Body of pancreas (tissue), 4 donors: ENCODE results near the gene SPATA1. TPM values are rescaled to one million over a fixed set of nuclear protein-coding genes. Genes with fewer than 3 reads are reported as not detected.

ENCODE experiments used
- ATAC-seq: fragments of 150-250 bp; one replicate; pipeline ENCODE4 v1.9.1; 2016
- DNase-seq, 4 donors: peaks; one replicate each; pipeline ENCODE4 v3.0.0-alpha.2; 2019
- H3K27ac ChIP-seq, 4 donors: fragments of 200-600 bp; sonication (generic); 1 replicate in 3 of 4; 2 replicates in 1 of 4; pipeline versions ENCODE4 v1.5.1 to v1.6.1; 2016 to 2019; ENCODE audit warnings: mild to moderate bottlenecking in 1 of 4, mixed read lengths in 1 of 4, moderate library complexity in 1 of 4
- H3K27me3 ChIP-seq, 2 donors: fragments of 200-600 bp; sonication (generic); one replicate each; pipeline ENCODE4 v1.6.0; 2016; ENCODE audit warnings: mild to moderate bottlenecking in 1 of 2
- H3K36me3 ChIP-seq, 2 donors: fragments of 200-600 bp; sonication (generic); replicated peaks in 1 of 2; 2 replicates each; pipeline ENCODE4 v1.5.1; 2016; ENCODE audit warnings: low read depth in 2 of 2; ENCODE audit not compliant: insufficient read depth in 1 of 2
- H3K4me1 ChIP-seq: fragments of 200-600 bp; sonication (generic); one replicate; pipeline ENCODE4 v1.6.0; 2016
- H3K4me3 ChIP-seq, 2 donors: fragments of 200-600 bp; sonication (generic); 1 replicate in 1 of 2; 2 replicates in 1 of 2; pipeline ENCODE4 v1.5.1; 2016 to 2019
- H3K9me3 ChIP-seq, 3 donors: fragments of 200-600 bp; sonication (generic); 1 replicate in 2 of 3; 2 replicates in 1 of 3; pipeline ENCODE4 v1.5.1; 2016
- CTCF ChIP-seq, 7 experiments: fragments of 450-650 bp in 4 of 7; fragments of 200-600 bp in 3 of 7; sonication (generic) in 3 of 7; IDR thresholded peaks; one replicate each; pipeline ENCODE4 v1.5.1; 2016 to 2019; ENCODE audit warnings: antibody characterized with exemption in 7 of 7
- POLR2A ChIP-seq, 3 donors: fragments of 450-650 bp; IDR thresholded peaks; one replicate each; pipeline ENCODE4 v1.6.1; 2016; ENCODE audit warnings: antibody characterized with exemption in 3 of 3, mild to moderate bottlenecking in 2 of 3
- WGBS, 2 donors: methylation state at CpG; one replicate each; pipeline ENCODE4 v1.1.5; 2017; 5-methylcytosine and 5-hydroxymethylcytosine counted together
- intact Hi-C: fragments of 100-400 bp; cut with DNase I; formaldehyde crosslinking; loops from one replicate; pipeline ENCODE4 v1.15.1; 2023
- total RNA-seq, 2 donors: library from RNA; depleted of rRNA; stranded (reverse); fragments of >200 nt; gene quantifications; one replicate each; pipeline ENCODE4 v1.1.0, GENCODE V29; 2016

Gene SPATA1
- total RNA-seq, 2 donors from 2014 or later: under 0.01 TPM; not detected in 1

GRCh38 chr1:84510668-84511067, 4.5 kb downstream of the SPATA1 start:
- Histone ChIP-seq H3K4me1 (peaks cover 6% of the 10 kb centered on the region), H3K4me3 (no peak overlapping the region), H3K27me3 (no peaks in the 10 kb centered on the region), H3K27ac (no peak overlapping the region), H3K36me3 (no peaks in the 10 kb centered on the region), H3K9me3 (no peaks in the 10 kb centered on the region)
- ATAC-seq (no peak), DNase-seq (no peak)
- intact Hi-C loops: no loop called here
- TF ChIP-seq POLR2A (IDR thresholded peaks at IDR 0.05): no peak
- no peak for TF ChIP-seq CTCF (IDR thresholded peaks at IDR 0.05)
- WGBS, 2 donors: 92 to 94% methylated on average over 3 of the region's 3 CpGs

GRCh38 chr1:84524590-84524989, 18.4 kb downstream of the SPATA1 start:
- no peaks in the 10 kb centered on the region for H3K4me1 ChIP-seq
- no peaks in the 10 kb centered on the region for H3K9me3 ChIP-seq
- intact Hi-C loops: no loop called here
- no peak overlapping the region for H3K4me3 ChIP-seq
- TF ChIP-seq CTCF (IDR thresholded peaks at IDR 0.05) (no peak), POLR2A (IDR thresholded peaks at IDR 0.05) (no peak)
- no peaks in the 10 kb centered on the region for H3K36me3 ChIP-seq
- H3K27me3 ChIP-seq: no peaks in the 10 kb centered on the region
- no peak overlapping the region for H3K27ac ChIP-seq
- no peak for ATAC-seq
- no peak for DNase-seq

GRCh38 chr1:84525779-84526178, 19.6 kb downstream of the SPATA1 start:
- Histone ChIP-seq H3K4me3 (no peak overlapping the region), H3K27ac (no peak overlapping the region), H3K36me3 (no peaks in the 10 kb centered on the region), H3K27me3 (no peaks in the 10 kb centered on the region), H3K4me1 (no peaks in the 10 kb centered on the region), H3K9me3 (no peaks in the 10 kb centered on the region)
- DNase-seq: no peak
- ATAC-seq: no peak
- WGBS, 2 donors: 78 to 93% methylated on average over 1 of the region's 1 CpG
- intact Hi-C loops: no loop called here
- TF ChIP-seq POLR2A (IDR thresholded peaks at IDR 0.05): no peak
- no peak for TF ChIP-seq CTCF (IDR thresholded peaks at IDR 0.05)

GRCh38 chr1:84538599-84538998, 32.4 kb downstream of the SPATA1 start:
- no peaks in the 10 kb centered on the region for H3K9me3 ChIP-seq
- no peaks in the 10 kb centered on the region for H3K36me3 ChIP-seq
- no peak overlapping the region for H3K4me3 ChIP-seq
- no peak overlapping the region for H3K27ac ChIP-seq
- no peaks in the 10 kb centered on the region for H3K4me1 ChIP-seq
- no peak for TF ChIP-seq POLR2A (IDR thresholded peaks at IDR 0.05)
- no peak for TF ChIP-seq CTCF (IDR thresholded peaks at IDR 0.05)
- intact Hi-C loops: no loop called here
- DNase-seq: no peak
- no peaks in the 10 kb centered on the region for H3K27me3 ChIP-seq
- no peak for ATAC-seq

GRCh38 chr1:84539972-84540371, 33.8 kb downstream of the SPATA1 start:
- intact Hi-C loops: no loop called here
- Histone ChIP-seq H3K27me3 (no peaks in the 10 kb centered on the region), H3K36me3 (no peaks in the 10 kb centered on the region), H3K9me3 (no peaks in the 10 kb centered on the region), H3K4me3 (no peak overlapping the region), H3K27ac (no peak overlapping the region), H3K4me1 (no peaks in the 10 kb centered on the region)
- TF ChIP-seq CTCF (IDR thresholded peaks at IDR 0.05) (no peak), POLR2A (IDR thresholded peaks at IDR 0.05) (no peak)
- WGBS, 2 donors: 82 to 84% methylated on average over 3 of the region's 3 CpGs
- ATAC-seq (no peak), DNase-seq (no peak)
